GM12892 (cell line): ENCODE data around the gene MRPL43.

Experiments
- POLR2A ChIP-seq: IDR thresholded peaks from 2 replicates; pipeline ENCODE4 v1.6.1; 2011; ENCODE audit warnings: low read depth, low read length, control low read depth
- POLR2AphosphoS5 ChIP-seq: IDR thresholded peaks from 2 replicates; pipeline ENCODE4 v1.6.1; 2011; ENCODE audit warnings: low read depth, low read length, control low read depth
- TAF1 ChIP-seq: IDR thresholded peaks from 2 replicates; pipeline ENCODE4 v1.6.1; 2011; ENCODE audit warnings: low read depth, mild to moderate bottlenecking, control low read depth, low read length, borderline replicate concordance

- no peak for TF ChIP-seq POLR2A
- TF ChIP-seq POLR2AphosphoS5, result no peak
- no peak for TF ChIP-seq TAF1
These were observed 44.0 kb upstream of the MRPL43 start, which contains the start of the genes PDZD7 and SFXN3 for GRCh38 chr10:101031128-101031795.
